Activated CD8-positive, alpha-beta memory T cell treated with anti-CD3 and anti-CD28 coated beads, Interleukin-2, amount 50 U/mL, for 24 hours (primary cell): Measurements from ENCODE around the gene ZNF383.
"Not testable (repeated sequence)": the region's sequence is repeated elsewhere in the genome, so short reads cannot be mapped to it uniquely, and the experiment has no call there.

Source experiments
- DNase-seq: peaks from one replicate; pipeline ENCODE4 v3.0.0-alpha.2; 2020; ENCODE audit errors: extremely low read depth

Gene ZNF383

GRCh38 chr19:37292998-37293939 is 75.3 kb downstream of the ZNF383 start:
- DNase-seq, result not testable (repeated sequence)

GRCh38 chr19:37294246-37294645 is 76.2 kb downstream of the ZNF383 start:
- DNase-seq, result not testable (repeated sequence)
